Medulla oblongata (tissue), 1 donor: ENCODE data around the gene SPIB.
A peak's percentile ranks its signal among the peaks of the same experiment; 100 is the strongest.
"Not testable (repeated sequence)": the region's sequence is repeated elsewhere in the genome, so short reads cannot be mapped to it uniquely, and the experiment has no call there.

ENCODE experiments used
- DNase-seq: peaks from one replicate; pipeline ENCODE4 v3.0.0-alpha.2; 2015; ENCODE audit errors: extremely low spot score

The SPIB gene

DNA sequence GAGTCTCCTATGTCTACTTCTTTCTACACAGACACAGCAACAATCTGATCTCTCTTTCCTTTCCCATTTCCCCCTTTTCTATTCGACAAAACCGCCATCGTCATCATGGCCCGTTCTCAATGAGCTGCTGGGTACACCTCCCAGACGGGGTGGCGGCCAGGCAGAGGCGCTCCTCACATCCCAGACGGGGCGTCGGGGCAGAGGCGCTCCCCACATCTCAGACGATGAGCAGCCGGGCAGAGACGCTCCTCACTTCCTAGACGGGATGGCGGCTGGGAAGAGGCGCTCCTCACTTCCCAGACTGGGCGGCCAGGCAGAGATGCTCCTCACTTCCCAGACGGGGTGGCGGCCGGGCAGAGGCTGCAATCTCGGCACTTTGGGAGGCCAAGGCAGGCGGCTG is 27.8 kb upstream of the SPIB start:
- not testable (repeated sequence) for DNase-seq

DNA sequence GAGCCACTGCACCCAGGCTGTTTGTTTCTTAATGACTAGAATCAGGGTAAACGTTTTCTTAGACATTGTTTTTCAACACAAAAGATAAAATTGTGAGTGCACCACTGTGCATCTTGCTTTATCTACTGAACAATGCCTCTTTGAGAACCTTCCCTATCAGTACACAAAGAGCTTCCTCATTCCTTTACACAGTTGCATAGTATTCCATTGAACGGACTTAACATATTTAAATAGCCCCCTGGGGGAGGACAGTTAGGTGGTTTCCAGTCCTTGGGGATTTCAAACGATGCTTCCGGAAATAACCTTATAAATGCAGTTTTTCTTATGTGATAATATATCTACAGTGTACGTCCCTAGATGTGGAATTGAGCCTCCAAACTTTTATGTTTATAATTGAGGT is 26.0 kb upstream of the SPIB start:
- DNase-seq: no peak

DNA sequence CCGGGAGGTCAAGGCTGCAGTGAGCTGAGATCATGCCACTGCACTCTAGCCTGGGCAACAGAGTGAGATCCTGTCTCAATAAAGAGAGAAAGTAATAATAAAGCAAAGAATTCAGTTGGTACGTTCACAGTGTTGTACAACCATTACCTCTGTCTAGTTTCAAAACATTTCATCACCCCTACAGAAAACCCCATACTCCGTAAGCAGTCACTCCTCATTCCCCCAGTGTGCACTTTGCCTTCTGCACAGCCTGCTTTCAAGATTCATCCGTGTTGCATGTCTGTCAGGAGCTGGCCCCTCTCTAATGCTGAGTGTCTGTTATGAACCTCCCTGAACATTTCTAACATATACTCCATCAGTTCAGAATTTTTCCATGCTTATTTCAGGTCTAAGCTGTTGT is 25.1 kb upstream of the SPIB start:
- no peak for DNase-seq

- no peak for DNase-seq
Measured at GRCh38 chr19:50394017-50394416, 24.7 kb upstream of the SPIB start.

DNA sequence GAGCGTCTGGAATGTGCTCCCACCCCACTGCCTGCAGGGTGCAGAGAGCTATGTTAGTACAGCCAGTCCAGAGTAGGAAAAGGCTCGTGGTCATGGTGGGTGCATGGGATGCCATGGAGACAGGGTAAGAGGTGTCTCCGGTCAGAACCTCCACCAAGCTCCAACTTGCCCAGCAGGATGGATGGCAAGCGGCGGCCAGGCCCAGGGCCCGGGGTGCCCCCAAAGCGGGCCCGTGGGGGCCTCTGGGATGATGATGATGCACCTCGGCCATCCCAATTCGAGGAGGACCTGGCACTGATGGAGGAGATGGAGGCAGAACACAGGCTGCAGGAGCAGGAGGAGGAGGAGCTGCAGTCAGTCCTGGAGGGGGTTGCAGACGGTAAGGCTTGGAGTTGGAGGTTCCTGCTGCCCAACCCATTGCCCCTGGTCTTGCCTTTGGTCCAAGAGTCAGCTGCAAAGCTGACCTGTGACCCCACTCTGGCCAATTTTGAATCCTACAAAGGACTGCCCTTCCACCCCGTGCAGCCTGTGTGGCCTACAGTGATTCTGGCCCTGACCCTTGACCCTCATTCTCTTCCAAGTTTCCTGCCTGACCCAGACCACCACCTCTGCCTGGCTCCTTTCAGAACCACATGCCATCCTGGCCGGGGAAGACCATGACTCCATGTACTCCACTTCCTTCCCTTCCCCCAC is 19.9 kb upstream of the SPIB start:
- no peak for DNase-seq

GRCh38 chr19:50399368-50399745 is 19.4 kb upstream of the SPIB start:
- no peak for DNase-seq

DNA sequence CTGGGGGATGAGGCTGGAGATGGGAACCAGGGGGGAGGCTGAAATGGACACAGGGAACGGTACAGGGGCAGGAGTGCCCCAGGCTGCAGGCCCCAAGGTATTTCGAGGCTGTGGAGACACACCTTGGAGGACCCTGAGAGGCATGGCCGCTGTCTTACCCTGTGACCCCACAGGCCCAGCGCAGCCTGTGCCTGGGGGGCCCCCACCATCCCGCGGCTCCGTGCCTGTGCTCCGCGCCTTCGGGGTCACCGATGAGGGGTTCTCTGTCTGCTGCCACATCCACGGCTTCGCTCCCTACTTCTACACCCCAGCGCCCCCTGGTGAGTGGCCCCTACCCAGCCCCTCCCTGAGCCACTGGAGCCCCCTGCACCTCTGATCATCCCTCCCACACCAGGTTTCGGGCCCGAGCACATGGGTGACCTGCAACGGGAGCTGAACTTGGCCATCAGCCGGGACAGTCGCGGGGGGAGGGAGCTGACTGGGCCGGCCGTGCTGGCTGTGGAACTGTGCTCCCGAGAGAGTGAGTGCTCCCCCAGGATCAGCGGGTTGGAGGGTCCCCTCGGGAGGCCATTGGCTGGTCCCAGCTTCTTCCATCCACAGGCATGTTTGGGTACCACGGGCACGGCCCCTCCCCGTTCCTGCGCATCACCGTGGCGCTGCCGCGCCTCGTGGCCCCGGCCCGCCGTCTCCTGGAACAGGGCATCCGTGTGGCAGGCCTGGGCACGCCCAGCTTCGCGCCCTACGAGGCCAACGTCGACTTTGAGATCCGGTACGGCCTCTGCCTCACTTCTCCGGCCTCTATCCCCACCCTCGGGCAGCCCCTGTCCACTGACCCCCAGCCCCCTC is 16.9 kb upstream of the SPIB start:
- DNase-seq: no peak

DNA sequence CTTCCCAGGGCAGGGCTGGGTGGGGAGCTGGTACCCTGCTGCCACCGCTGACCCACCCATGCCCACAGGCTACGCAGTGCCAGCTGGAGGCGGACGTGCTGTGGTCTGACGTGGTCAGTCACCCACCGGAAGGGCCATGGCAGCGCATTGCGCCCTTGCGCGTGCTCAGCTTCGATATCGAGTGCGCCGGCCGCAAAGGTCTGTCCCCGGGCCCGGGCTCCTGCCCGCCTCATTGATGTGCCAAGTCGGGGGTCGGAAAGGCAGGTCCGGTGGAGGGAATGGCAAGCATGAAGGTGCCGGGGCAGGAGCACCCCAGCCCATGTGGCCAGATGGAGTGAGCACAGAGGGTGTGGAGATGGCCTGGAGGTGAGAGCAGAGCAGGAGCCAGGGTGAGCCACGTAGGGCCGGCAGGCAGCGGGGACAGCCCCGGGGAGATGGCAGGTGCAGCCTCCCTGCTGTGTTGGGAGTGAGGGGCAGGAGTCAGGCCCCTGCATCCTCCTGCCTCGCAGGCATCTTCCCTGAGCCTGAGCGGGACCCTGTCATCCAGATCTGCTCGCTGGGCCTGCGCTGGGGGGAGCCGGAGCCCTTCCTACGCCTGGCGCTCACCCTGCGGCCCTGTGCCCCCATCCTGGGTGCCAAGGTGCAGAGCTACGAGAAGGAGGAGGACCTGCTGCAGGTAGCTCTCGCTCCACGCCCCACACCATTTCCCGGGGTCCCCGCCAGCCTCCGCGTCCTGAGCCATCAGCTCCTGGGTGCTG is 16.0 kb upstream of the SPIB start:
- no peak for DNase-seq

DNA sequence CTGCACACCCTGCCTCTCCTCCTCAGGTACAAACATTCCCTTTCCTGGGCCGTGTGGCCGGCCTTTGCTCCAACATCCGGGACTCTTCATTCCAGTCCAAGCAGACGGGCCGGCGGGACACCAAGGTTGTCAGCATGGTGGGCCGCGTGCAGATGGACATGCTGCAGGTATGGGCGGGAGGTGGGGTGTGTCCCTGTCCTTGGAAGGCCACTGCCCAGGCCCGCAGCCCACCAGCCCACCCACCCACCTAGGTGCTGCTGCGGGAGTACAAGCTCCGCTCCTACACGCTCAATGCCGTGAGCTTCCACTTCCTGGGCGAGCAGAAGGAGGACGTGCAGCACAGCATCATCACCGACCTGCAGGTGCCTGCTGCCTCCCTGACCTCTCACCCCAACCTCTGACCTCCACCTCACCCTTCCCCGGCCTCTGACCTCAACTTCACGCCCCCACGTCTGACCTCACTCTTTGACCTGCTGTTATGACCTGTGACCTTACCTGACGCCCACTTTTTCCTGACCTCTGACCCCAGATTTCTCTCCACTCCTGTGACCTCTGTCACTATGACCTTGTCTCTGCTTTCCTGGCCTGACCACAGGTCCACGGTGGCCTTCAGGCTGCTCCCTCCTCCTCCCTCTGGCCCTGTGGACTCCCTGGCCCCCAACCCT is 12.4 kb upstream of the SPIB start:
- no peak for DNase-seq

DNA sequence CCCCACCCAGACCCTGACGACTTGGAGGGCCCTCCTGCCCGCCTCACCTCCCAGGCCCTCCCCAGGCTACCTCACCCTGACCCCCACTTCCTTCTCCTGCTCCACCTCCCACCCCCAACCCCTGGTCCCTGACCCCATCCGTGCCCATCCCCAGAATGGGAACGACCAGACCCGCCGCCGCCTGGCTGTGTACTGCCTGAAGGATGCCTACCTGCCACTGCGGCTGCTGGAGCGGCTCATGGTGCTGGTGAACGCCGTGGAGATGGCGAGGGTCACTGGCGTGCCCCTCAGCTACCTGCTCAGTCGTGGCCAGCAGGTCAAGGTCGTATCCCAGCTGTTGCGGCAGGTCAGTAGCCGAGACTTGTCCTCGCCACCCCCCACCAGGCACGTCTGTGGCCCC is 11.9 kb upstream of the SPIB start:
- DNase-seq: no peak

GRCh38 chr19:50409347-50409746 is 9.4 kb upstream of the SPIB start:
- no peak for DNase-seq

GRCh38 chr19:50410109-50410508 is 8.6 kb upstream of the SPIB start:
- no peak for DNase-seq

GRCh38 chr19:50412419-50412818 is 6.3 kb upstream of the SPIB start:
- DNase-seq: no peak

GRCh38 chr19:50413096-50413495 is 5.6 kb upstream of the SPIB start:
- no peak for DNase-seq

DNA sequence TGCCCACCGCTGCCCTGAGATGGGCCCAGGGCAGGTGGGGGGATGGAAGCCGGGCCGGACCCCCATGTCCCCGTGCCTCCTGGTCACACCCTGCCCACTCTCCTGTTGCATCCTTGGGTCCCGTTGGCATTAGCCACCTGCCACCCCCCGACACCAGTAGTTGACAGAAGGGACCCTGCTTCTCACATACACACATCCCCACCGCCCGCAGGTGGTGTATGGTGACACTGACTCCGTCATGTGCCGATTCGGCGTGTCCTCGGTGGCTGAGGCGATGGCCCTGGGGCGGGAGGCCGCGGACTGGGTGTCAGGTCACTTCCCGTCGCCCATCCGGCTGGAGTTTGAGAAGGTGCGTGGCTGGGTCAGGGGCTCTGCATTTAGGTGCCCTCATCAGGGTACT is 5.2 kb upstream of the SPIB start:
- no peak for DNase-seq

GRCh38 chr19:50414864-50415660 is 3.7 kb upstream of the SPIB start:
- peak; percentile 48 for DNase-seq

- DNase-seq: peak; percentile 17
Measured at GRCh38 chr19:50415661-50416033, 3.1 kb upstream of the SPIB start.

GRCh38 chr19:50416034-50416977 is 2.4 kb upstream of the SPIB start:
- no peak for DNase-seq

GRCh38 chr19:50417111-50418081 is 1.3 kb upstream of the SPIB start:
- no peak for DNase-seq
